ENCODE data around the gene C2CD5. TPM values are rescaled to one million over a fixed set of nuclear protein-coding genes. Genes with fewer than 3 reads are reported as not detected.

Gene C2CD5
- total RNA-seq, 2 donors from 2014 or later, result 10.9 to 15.1 TPM

- peaks cover 0 to 22% of the 10 kb centered on the region in 2 donors for H3K4me1 ChIP-seq
- peak overlapping the region in 1 of 2 donors; percentile 60 for H3K27ac ChIP-seq
- H3K36me3 ChIP-seq, result no peaks in the 10 kb centered on the region
- no peaks in the 10 kb centered on the region for H3K9me3 ChIP-seq
- TF ChIP-seq, protein P1, sequence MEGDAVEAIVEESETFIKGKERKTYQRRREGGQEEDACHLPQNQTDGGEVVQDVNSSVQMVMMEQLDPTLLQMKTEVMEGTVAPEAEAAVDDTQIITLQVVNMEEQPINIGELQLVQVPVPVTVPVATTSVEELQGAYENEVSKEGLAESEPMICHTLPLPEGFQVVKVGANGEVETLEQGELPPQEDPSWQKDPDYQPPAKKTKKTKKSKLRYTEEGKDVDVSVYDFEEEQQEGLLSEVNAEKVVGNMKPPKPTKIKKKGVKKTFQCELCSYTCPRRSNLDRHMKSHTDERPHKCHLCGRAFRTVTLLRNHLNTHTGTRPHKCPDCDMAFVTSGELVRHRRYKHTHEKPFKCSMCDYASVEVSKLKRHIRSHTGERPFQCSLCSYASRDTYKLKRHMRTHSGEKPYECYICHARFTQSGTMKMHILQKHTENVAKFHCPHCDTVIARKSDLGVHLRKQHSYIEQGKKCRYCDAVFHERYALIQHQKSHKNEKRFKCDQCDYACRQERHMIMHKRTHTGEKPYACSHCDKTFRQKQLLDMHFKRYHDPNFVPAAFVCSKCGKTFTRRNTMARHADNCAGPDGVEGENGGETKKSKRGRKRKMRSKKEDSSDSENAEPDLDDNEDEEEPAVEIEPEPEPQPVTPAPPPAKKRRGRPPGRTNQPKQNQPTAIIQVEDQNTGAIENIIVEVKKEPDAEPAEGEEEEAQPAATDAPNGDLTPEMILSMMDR (IDR thresholded peaks at IDR 0.05), result no peak
- H3K4me3 ChIP-seq, result no peak overlapping the region
- no peaks in the 10 kb centered on the region for H3K27me3 ChIP-seq
- no peak for DNase-seq (ENCODE audit: low spot score)
Observed at GRCh38 chr12:22412581-22412980, 131.8 kb downstream of the C2CD5 start.

GRCh38 chr12:22410486-22410885 lies 133.9 kb downstream of the C2CD5 start:
- H3K9me3 ChIP-seq, result no peaks in the 10 kb centered on the region
- H3K27me3 ChIP-seq, result no peaks in the 10 kb centered on the region
- TF ChIP-seq, protein P1 (IDR thresholded peaks at IDR 0.05), result no peak
- no peak for DNase-seq (ENCODE audit: low spot score)
- H3K36me3 ChIP-seq, result no peaks in the 10 kb centered on the region
- peaks cover 0 to 13% of the 10 kb centered on the region in 2 donors for H3K4me1 ChIP-seq
- H3K4me3 ChIP-seq, result no peak overlapping the region
- H3K27ac ChIP-seq, result peak overlapping the region in 1 of 2 donors; percentile 58

GRCh38 chr12:22409377-22410164 lies 134.8 kb downstream of the C2CD5 start:
- no peaks in the 10 kb centered on the region for H3K36me3 ChIP-seq
- H3K27ac ChIP-seq, result peak overlapping the region; percentile 50 to 58
- no peaks in the 10 kb centered on the region for H3K9me3 ChIP-seq
- H3K4me1 ChIP-seq, result peaks cover 0 to 8% of the 10 kb centered on the region in 2 donors
- TF ChIP-seq, protein P1 (IDR thresholded peaks at IDR 0.05), result no peak
- H3K4me3 ChIP-seq, result no peak overlapping the region
- DNase-seq (ENCODE audit: low spot score), result no peak
- H3K27me3 ChIP-seq, result no peaks in the 10 kb centered on the region

- Histone ChIP-seq H3K27ac (peak overlapping the region; percentile 50 to 58), H3K27me3 (no peaks in the 10 kb centered on the region), H3K4me3 (no peak overlapping the region), H3K36me3 (no peaks in the 10 kb centered on the region), H3K9me3 (no peaks in the 10 kb centered on the region), H3K4me1 (peaks cover 0 to 8% of the 10 kb centered on the region in 2 donors)
- DNase-seq (ENCODE audit: low spot score), result no peak
- TF ChIP-seq, protein P1 (IDR thresholded peaks at IDR 0.05), result no peak
Observed at GRCh38 chr12:22408610-22409376, 135.5 kb downstream of the C2CD5 start.

DNA sequence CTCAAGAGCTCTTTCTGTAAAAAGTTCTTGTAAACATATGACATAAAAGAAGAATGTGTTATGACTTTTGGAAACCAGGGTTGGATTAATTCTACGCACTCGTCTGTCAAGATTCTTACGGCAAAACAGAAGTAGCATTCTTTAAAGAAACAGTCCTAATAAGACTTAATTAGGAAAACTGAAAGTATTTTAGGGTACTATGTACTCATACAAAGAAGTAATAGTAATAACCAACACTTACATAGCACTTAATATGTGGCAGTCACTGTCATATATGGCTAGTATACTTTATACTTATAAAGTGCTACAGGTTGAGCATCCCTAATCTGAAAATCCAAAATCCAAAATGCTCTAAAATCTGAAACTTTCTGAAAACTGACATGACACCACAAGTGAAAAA lies 136.9 kb downstream of the C2CD5 start:
- H3K4me3 ChIP-seq, result no peak overlapping the region
- H3K4me1 ChIP-seq, result peaks cover 0 to 8% of the 10 kb centered on the region in 2 donors
- no peak for DNase-seq (ENCODE audit: low spot score)
- H3K36me3 ChIP-seq, result no peaks in the 10 kb centered on the region
- no peak overlapping the region for H3K27ac ChIP-seq
- H3K9me3 ChIP-seq, result no peaks in the 10 kb centered on the region
- no peaks in the 10 kb centered on the region for H3K27me3 ChIP-seq
- TF ChIP-seq, protein P1 (IDR thresholded peaks at IDR 0.05), result no peak
